GM21367 (cell line): ENCODE measurements around the gene JCAD.
"Not testable (repeated sequence)": the region's sequence is repeated elsewhere in the genome, so short reads cannot be mapped to it uniquely, and the experiment has no call there.

Experiments used
- ATAC-seq: cut with Tn5 transposase; IDR thresholded peaks from one replicate; pipeline ENCODE4 v1.9.1; 2021; ENCODE audit not compliant: unreplicated experiment

JCAD gene

GRCh38 chr10:30059209-30060107, at the start of gene JCAD:
Gene JCAD (minus strand): TSS chr10:30059586. CDS start chr10:30047812, 11,774 bp downstream.
- ATAC-seq = no peak

GRCh38 chr10:30106987-30107386, 47.6 kb upstream of the JCAD start:
- no peak for ATAC-seq

- ATAC-seq = no peak
Observed at GRCh38 chr10:30103595-30104320, 44.4 kb upstream of the JCAD start.

GRCh38 chr10:30099706-30100105, 40.3 kb upstream of the JCAD start:
- ATAC-seq = not testable (repeated sequence)

GRCh38 chr10:30099101-30099500, 39.7 kb upstream of the JCAD start:
- ATAC-seq = no peak

GRCh38 chr10:30098629-30099028, 39.2 kb upstream of the JCAD start:
- no peak for ATAC-seq

GRCh38 chr10:30096564-30096963, 37.2 kb upstream of the JCAD start:
- ATAC-seq = no peak

GRCh38 chr10:30095631-30096422, 36.4 kb upstream of the JCAD start:
- ATAC-seq = no peak

- ATAC-seq = no peak
Observed at GRCh38 chr10:30094601-30095000, 35.2 kb upstream of the JCAD start.

GRCh38 chr10:30093303-30093950, 34.0 kb upstream of the JCAD start:
- no peak for ATAC-seq

- ATAC-seq = no peak
Observed at GRCh38 chr10:30092151-30092790, 32.9 kb upstream of the JCAD start.

GRCh38 chr10:30091136-30091535, 31.8 kb upstream of the JCAD start:
- no peak for ATAC-seq

- no peak for ATAC-seq
Observed at GRCh38 chr10:30088178-30088577, 28.8 kb upstream of the JCAD start.

- ATAC-seq = no peak
Observed at GRCh38 chr10:30083934-30084333, 24.5 kb upstream of the JCAD start.

GRCh38 chr10:30081182-30081581, 21.8 kb upstream of the JCAD start:
- ATAC-seq = no peak

- no peak for ATAC-seq
Observed at GRCh38 chr10:30080161-30080560, 20.8 kb upstream of the JCAD start.

- no peak for ATAC-seq
Observed at GRCh38 chr10:30079408-30079807, 20.0 kb upstream of the JCAD start.

GRCh38 chr10:30075481-30075880, 16.1 kb upstream of the JCAD start:
- ATAC-seq = no peak

GRCh38 chr10:30074933-30075332, 15.5 kb upstream of the JCAD start:
- ATAC-seq = no peak

GRCh38 chr10:30074090-30074489, 14.7 kb upstream of the JCAD start:
- no peak for ATAC-seq

GRCh38 chr10:30073767-30074060, 14.3 kb upstream of the JCAD start:
- no peak for ATAC-seq
